Activated T-cell treated with anti-CD3 and anti-CD28 coated beads, Interleukin-2, amount 50 U/mL, for 1 hour (primary cell): ENCODE measurements around the gene PPARGC1A.

Source experiments
- DNase-seq: peaks from one replicate; pipeline ENCODE4 v3.0.0-alpha.2; 2020

PPARGC1A gene

DNA sequence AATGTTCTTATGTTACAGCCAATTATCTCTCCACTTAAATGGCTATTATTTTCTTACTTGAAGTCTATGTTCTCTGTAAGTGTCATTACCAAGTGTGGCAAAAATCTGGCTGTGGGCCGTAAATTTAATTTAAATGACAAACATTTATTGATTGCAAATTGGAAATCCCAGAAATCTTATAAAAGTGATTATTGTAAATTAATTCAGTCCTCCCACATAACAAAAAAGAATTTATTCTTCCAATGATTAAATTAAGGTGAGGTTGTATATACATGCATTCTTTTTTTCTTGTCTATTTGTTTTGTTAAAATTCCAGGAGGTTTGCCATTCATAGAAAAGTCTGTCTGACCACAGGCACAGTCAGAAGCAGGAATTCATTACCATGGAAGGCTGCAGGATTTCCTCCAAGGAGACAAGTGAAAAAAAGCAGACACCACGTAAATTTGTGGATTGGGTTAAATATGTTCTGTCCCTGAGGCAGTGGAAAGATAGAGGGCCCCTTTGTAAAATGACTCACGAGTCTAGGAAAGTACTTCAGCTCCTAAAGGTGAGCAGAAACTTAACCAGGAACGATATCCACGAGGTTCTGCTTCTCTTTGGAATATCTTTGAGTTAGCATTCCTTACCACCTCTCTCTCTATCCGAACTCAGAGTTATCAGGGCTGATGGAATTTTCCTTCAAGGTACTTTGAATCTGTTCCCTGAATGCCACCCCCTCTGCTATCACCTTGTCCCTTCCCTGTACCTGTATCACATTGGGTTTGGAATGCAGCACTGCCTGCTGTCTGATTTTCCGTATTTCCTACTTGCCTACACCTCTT lies 10.7 kb downstream of the PPARGC1A start:
- no peak for DNase-seq

DNA sequence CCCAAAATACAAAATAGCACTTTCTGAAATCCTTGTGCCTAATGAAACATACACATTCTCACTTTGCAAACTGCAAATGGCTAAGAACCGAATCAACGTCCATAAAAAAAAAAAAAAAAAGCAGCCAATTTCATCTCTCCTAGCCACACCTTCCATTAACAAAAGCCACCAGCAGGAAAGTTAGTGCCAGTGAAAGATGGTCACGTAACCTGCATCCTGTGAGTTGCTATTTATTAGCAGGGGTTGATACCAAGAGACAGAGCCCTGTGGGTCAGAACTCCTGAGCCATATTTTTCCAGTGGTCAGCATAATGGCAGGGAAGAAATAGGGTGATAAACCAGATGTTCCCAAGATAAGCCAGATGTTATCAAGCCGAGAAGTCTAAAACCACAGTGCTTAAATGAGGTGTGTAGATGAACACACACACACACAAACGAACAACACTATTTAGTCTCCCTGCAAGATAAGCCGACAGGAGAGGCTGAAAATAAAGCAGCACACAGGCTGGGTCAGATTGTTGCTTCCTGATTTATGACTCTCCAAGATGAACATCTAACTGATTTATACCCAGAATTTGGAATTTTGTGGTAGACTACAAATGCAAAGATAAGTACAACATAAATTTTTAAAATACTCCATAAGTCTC lies 11.5 kb downstream of the PPARGC1A start:
- no peak for DNase-seq

DNA sequence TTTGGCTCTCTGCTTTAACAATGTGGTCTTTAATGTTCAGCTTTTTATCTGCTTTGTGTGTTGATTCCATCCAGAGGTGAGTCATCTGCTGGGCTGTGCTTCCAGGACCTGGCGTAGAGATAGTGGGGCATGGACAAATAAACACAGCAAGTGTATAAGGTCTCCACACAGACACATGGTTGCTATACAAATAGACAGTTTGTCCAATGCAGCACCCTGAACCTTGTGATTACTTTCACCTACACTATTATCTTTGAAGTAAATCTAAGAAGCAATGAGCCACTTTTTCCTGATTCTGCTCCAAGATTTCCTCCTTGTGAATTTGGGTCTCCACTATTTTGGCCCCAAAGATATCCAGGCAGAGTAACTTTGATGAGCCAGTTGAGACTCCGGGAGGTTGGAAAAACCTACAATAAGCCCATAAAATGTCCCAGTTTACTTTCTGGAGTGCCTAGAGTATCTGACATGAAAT lies 12.1 kb downstream of the PPARGC1A start:
- DNase-seq: no peak

DNA sequence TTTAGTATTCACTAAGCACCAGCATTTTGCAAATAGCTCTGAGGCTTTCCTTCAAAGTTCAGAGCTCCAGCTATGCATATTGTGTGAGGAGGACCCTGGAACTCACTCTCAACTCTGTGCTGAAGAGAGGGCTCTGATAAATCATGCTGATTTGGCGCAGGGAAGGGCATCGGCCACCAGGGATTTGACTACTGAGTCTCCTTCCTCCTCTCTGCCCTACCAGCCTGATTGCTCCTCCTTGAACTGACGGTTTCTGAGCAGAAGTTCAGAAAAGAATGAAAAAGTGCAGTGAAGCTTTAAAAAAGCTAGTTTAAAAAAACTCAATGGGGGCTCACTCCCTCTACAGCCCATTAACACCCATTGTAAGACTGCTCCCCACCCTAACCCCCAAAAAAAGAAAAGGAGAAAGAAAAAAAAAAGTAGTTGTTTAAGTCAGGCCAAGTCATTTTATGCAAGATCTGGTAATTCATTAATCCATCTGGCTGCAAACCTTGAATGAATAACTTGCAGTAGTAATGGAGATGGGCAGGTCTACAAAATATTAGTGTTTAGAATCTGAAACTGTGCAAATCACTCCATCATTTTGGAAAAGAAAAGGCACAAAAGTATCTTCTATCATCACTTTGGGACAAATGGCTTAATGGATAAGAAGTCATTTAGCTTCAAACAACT lies 13.3 kb downstream of the PPARGC1A start:
- no peak for DNase-seq

DNA sequence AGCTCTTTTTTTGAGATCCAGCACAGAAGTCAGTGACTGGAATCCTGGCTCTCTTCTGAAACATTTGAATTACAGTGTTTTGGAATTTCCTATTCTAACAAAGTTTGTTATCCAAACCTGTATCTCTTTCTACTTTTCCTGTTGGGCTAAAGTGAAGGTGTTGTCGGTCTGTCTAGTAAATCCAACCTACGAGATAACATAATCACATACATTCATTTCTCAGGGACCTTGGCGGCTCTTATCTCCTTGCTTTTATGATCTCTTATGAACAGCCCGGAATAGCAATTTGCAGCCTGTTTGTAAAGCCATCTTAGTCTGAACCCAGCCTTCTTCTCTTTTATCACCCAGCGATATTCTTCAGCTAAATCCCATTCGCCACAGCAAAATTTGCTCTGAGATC lies 14.5 kb downstream of the PPARGC1A start:
- no peak for DNase-seq

DNA sequence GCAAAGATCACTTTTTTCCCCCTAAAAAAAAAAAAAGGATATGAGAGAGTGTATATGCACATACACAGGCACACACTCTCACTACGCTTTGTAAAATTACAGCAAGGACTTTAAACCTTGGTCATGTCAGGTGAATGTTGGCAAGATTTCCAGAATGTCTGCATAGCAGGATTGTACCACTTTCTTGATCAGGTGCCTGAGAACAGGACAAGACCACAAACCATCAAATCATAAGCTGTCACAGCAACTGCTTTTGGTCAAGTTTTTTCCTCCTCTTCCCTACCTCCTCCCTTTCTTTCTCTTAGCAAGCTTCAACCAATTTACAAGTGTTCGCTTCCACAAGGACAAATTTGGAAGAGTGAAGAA lies 15.3 kb downstream of the PPARGC1A start:
- DNase-seq: no peak

DNA sequence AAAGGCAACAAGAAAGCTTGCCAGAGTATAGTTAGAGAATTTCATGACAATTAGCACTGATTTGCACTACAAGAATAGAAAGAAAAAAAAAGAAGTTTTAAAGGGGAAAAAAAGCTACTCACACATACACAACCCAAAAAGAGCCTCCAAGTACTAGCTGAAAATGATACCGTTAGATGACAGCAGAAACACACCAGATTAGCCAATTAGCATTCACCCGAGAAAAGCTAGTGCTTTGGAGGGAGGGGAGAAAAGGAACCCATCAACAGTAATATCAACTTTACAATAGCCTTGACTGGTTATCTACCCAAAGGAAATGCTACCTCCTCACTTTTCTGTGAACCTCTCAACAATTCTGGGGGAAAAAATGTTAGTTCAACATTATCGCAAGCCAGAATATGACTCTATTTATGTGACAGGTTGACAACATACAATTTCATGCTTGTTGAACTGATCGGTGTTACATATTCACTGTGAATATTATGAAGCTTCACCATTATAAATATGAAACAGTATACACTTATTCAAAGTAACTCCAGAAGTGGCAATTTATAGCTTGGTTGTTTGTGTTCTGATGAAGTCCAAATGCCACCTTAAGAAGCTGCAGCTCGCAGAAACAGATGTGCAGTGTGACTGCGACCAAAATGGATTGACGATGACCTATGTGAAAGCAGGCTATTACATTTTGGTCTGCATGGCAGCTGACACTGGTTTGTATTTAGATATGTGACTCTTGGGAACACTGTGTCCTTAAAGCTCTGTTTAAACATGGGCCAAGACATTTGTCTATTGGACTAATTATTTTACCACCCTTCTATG lies 15.9 kb downstream of the PPARGC1A start:
- DNase-seq: no peak

DNA sequence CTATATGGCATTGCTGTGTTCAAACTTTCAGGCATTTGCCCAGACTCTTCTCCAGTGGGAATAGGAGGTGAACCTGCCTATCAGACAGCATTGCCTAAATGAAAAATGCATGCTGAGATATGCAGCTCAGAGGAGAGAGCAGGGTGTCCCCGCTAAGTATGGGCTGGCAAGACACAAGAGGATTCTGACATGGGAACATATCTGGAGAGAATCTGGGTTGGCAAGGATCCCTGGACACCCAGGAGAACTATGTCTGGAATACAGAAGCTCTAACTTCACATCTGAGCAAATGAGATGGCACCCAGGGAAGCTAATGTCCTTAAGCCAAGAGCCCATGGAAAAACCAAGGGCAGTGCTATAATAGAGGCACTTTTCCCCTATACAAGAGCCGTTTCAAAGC lies 18.4 kb downstream of the PPARGC1A start:
- no peak for DNase-seq

DNA sequence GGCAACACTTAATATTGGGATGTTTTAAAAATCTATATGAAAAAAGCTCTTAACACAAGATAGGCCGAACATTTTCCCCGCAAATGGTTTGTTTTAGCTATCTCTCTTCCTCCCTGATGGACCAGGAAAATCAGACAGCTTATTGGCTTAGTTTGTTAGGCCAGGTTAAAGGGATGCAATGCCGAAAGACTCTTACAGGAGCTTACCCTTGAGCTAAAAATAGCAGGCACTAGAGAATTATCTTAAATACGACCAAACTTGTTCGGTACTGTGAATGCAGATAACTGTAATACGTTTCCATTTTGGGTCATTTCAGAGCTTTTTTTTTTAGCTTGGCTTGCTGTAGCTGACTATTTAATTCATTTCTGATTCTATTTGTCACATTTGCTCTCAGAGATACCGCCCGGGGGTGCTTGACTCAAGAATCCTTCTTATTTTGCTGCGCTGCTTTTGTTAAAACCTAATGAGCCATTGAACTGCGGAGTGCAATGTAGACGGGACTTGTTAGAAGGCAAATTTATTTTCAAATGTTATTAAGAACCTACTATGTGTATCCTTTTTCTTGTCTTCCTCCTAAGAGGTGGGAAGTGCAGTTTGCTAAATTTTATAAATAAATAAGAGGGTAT lies 23.3 kb downstream of the PPARGC1A start:
- no peak for DNase-seq

DNA sequence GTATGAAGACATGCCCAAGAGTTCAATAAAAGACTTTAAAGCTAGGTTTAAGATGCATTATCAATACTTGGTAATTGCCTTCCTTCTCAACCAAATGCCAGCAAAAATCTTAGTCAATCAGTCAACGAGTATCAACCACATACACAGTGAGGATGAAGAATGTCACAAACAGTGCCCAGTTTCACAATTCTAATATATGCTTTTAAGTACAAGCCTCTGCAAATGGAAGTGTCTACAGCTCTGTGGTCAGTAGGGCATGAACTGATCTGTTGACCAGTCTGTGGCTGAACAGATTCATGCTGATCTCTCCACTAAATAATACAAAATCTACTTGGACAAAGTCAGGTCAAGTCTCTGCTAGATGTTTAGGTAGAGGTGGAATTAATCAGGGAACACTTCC lies 27.9 kb downstream of the PPARGC1A start:
- DNase-seq: no peak

DNA sequence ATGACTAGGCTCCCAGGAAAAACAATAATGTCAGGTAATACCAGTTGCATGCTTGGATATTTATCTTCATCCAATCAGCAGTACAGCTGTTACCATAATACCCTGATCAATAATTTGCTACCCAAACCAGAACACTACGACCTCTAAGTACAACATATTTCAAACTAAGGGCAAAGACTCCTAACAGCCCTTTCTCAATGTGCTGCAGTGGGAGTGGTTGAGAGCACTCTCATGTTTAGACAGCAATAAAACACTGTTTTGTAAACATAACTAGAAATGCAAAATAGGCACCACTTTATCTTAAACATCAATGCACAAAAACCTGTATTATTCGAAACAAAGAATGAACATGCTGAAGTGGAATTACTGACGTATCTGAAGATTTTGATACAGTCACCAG lies 28.9 kb downstream of the PPARGC1A start:
- DNase-seq: no peak

DNA sequence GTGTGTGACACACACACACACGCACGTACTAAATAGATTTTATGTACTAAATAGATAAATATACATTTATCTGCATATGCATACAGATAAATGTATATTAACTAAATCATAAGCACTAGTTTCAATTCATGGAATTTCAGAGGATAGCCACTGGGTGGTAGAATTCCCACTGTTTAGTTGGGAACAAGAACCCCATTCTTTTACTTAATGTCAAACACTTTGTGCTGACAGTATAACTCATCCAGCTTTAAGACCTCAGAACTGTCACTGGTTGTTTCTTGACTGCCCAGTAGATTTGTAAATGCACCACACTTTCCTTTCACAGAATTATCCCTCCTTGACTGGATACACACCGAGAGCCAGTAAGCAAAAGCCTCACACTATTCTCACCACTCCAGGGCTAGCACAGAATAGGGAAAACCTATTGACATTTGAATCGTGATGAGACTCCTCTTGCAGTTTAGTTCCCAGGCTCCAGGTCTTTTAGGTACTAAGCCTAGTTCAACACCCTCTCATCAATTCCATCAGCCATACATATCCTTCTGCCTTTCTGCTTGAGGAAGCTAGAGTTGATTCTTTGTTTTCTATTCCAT lies 32.4 kb downstream of the PPARGC1A start:
- DNase-seq: no peak

DNA sequence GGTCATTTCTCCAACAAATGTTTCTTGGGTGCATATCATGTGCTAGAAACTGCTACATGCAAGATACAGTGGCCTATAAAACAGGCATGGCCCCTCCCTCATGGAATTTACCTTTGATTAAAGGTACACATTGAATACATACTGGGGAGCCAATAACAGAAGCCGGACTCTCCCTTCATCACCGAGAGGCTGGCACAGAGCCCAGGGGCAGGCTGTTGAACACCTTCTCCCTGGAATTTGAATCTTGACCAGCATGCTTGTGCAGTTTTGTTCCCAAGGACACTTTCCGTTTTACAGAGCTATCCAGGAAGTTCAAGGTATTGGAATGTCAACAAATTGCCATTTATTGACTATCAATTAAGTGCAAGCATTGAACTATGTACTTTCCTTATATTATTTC lies 33.2 kb downstream of the PPARGC1A start:
- DNase-seq: no peak

DNA sequence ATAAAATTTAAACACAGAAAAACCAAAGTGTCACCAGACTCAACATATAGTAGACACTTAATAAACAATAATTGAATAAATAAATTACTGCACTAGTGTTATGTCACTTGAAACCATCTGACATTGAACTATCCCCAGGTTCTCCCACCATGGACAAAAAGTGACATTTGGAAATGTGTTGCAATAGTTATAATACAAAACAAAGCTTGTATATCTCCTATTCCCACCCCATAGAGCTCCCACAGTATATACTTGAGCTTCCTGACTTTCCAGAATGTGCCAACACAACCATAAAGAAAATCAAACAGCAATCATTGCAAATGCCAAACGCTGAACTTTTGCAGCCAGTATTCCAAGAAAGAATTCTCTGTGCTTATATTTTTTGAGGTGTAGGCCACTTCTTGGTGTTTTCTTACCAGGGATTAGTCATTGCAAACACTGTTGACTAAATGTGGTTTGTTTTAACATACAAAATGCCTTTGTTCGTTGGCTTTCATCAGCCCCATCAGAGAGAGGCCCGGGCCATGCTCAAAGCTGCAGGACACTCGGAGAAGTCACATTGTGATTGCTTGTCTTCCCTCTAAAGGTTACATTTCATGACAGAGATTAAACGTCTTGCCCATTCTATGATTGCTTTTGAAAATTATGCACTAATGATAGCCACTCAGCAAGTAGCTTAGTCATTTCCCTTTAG lies 33.8 kb downstream of the PPARGC1A start:
- no peak for DNase-seq

DNA sequence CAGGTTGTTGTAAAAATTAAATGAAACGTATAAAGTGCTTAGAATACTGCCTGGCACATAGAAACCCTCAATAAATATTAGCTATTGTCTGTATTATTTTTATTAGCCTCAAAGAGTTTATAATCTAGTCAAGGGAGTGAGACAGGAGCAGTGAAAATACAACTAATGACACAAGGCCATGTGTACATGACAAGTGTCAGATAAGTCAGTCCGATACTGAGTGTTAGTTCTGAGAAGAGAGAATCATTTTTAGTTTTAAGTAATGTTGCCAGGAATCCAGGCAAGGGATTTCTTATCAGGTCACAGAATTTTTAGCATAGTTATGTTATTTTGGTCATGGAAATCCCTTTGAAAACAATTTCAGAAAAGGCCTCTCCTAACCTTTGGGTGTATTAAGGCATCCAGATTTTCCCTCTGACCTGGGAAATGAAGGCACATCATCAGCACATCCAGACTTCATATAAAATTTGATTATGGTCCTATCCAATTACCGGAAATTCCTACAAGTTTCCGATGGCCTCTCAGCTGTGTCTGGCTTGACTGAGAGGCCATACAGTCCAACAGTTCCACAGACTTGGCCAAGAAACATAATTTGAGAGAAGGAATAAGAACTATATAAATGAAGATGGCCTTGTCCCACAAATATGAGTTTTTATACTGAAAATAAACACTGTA lies 35.7 kb downstream of the PPARGC1A start:
- DNase-seq: no peak

DNA sequence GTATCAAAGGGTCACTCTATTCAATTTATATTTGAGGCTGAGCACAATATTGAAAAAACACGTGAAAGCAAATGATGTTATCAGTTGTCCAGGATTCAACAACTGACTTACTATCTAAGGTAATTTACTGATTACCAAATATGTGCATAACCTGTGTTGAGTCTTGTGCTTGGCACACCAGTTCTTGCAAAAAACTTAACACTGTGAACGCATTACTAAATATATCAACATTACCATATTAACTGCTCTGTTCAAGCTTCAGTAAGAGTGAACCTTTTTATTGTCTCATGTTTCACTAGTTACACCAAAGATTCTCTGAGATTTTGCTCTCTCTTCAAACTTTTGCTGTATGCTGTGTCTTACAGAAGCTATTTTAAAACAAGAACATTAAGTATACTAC lies 38.4 kb downstream of the PPARGC1A start:
- no peak for DNase-seq

DNA sequence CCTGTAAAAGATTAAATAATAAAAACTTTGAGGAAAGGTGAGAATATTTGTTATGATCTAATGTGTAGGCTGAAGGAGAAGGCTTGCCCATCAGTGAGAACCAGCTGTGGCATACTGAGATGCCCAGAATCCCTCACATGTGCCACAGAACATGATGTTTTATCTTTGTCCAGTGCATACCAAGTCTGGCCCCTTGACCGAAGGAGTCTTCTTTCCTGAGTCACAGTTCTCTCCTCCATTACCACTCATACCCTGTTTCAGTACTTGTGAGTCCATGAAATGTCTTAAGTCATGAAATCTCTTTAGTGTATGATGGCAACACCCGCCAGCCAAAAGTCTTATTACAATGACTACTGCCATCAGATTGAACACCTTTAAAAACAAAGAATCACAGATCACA lies 42.7 kb downstream of the PPARGC1A start:
- DNase-seq: no peak

DNA sequence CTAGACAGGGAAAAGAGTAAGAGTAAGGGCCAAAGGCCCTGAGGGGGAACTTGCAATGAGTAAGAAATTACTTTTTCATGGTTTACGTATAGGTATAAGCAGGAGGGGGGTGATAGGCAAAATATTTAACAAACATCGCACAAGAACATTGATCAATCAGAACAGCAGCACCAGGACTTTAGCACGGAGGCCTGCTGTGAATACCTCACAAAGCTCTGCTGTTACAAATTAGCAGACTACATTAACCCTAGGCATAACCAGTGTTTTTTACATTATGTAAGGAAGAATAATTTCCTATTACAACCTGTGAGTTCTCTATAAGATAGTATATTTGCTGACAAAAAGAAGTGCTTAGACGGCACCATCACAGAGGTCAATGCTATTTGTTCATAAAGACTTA lies 44.9 kb downstream of the PPARGC1A start:
- no peak for DNase-seq

DNA sequence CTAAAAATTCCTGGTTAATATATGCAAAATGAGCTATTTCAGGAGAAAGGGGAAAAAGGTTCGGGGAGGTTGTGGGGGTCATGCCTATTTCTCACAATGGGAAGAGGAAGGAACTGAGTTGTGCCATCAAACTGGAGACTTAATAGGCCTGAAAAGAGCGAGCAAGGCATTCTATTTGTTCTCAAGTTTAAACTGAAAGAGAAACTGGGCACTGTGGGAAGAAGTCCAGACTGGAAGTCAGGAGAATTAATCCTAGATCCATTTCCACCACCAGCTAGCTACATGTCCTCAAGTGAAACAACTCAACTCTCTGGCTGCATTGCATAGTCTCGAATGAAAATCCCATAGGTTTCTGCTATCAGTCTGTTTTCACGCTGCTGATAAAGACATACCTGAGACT lies 50.6 kb downstream of the PPARGC1A start:
- DNase-seq: no peak

DNA sequence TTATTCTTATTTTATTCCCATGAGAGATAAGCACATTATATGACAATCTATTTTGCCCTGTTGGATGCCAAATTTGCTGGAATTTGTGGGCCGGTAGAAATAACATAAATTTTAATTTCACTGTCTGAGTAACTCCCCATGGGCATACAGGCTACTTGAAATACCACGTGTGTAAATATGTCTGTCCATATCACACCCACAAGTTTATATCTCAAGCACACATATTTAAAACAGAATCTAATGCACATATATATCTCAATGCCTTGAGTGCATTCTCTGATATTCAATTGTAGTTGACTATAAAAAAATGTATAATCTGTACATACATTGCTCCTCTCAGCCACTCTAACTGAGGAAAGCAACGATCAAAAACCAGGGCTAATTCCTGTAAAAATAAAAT lies 51.2 kb downstream of the PPARGC1A start:
- no peak for DNase-seq

DNA sequence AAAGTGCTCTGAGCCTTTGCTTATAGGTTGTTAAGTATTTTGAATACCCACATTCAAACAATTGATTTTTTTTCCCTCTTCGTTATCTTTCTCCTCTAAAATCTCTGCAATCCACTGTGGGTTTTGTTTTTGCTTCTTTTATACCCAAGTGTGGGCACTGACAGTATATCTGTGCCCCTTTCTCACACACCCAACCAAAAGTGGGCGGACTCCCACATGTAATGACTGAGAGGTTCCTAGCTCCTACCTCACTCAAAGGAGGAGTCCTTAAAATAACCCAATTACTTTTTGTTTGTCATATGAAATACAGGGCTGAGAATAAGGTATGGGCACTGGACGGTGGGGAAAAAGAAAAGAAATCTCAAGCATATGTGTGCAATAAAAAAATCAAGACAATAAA lies 51.7 kb downstream of the PPARGC1A start:
- DNase-seq: no peak
